Measurements from ENCODE around the gene TFR2.

DNA sequence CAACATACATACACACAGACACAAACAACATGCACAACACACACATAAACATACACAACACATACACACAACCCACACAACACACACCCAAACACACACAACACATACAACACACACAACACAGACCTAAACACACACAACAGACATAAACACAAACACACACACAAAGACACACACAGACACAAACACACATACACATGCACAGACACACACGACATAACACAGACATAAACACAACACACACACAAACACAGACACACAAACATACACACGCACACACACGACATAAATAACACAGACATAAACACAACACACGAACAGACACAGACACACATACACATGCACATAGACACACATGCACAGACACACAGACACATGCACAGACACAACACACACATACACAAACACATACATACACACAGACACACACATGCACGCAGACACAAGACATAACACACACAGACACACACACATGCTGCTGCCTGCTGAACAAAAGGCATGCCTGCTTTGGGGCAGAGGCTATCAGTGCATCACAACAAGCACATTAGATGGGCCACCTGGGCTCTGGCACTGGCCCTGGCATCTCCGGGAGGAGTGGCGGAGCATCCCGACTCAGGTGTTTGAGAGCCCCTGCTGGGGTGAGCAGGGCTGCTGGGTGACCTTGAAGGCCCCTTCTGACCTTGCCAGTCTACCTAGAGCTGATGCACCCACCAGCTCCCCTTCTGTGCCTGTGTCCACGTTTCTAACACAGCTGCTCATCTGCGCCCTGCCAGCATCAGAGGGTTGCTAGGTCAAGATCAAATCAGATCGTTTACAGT is 60.7 kb downstream of the TFR2 start:
- TF ChIP-seq, protein P1, sequence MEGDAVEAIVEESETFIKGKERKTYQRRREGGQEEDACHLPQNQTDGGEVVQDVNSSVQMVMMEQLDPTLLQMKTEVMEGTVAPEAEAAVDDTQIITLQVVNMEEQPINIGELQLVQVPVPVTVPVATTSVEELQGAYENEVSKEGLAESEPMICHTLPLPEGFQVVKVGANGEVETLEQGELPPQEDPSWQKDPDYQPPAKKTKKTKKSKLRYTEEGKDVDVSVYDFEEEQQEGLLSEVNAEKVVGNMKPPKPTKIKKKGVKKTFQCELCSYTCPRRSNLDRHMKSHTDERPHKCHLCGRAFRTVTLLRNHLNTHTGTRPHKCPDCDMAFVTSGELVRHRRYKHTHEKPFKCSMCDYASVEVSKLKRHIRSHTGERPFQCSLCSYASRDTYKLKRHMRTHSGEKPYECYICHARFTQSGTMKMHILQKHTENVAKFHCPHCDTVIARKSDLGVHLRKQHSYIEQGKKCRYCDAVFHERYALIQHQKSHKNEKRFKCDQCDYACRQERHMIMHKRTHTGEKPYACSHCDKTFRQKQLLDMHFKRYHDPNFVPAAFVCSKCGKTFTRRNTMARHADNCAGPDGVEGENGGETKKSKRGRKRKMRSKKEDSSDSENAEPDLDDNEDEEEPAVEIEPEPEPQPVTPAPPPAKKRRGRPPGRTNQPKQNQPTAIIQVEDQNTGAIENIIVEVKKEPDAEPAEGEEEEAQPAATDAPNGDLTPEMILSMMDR (IDR thresholded peaks at IDR 0.05) = no peak
- no peak for TF ChIP-seq ZFX (IDR thresholded peaks at IDR 0.05; ENCODE audit: borderline replicate concordance)

Data from 22Rv1 (cell line).